ENCODE data around the gene TNFRSF11A.

TNFRSF11A gene

DNA sequence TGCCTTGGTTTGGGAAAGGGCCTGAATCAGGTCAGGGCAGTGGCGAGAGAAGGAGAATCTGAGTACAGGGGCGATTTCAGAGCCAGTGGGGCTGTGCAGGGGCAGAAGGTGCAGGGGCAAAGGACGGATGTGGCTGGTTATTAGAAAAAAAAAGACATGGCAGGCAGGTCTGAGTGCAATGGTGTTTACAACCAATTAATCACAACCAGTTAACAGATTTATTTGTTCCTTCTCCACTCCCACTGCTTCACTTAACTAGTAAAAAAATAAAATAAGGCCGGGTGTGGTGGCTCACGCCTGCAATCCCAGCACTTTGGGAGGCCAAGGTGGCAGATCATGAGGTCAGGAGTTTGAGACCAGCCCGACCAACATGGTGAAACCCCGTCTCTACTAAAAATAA is 5.5 kb downstream of the TNFRSF11A start:
- no peak for TF ChIP-seq ZNF274 (IDR thresholded peaks at IDR 0.05; ENCODE audit: low read depth, low read length)
- no peak overlapping the region for H3K4me3 ChIP-seq (ENCODE audit: low read length)

DNA sequence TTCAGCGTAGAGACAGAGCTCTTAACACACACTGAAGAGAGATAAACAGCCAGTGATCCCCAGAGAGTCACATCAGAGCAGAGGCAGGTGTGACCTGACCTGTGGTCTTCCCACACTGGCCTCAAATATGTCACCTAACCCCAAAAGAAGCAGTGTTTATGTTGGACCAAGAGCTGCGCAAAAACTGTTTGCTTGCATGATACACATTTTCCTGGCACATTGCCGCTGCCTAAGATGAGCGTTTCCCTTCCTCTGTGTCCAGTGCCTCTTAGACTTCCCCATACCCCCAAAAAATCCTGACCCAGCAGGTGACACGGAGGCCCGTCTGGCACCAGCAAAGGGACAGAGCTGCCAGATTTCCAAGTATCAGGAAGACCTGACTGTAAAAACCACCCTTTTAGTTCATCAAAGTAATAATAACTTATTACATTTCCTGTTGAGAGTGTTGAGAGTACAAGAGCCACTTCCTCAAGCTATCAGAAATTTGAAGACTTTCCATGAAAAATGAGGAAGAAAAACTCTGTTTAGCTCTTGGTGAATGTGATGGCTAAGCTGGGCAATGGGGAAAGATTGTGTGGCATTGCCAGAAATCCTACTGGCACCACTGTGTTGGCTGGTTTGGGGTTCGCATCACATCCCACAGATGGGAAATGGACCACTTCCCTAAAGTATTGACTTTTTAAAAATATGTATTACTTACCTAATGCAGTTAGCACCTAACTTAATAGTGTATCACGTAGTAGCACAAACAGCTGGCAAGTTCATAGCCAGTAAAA is 6.7 kb downstream of the TNFRSF11A start:
- TF ChIP-seq ZNF274 (IDR thresholded peaks at IDR 0.05; ENCODE audit: low read depth, low read length) = no peak
- H3K4me3 ChIP-seq (ENCODE audit: low read length) = no peak overlapping the region

- no peak for TF ChIP-seq ZNF274 (IDR thresholded peaks at IDR 0.05; ENCODE audit: low read depth, low read length)
- no peak overlapping the region for H3K4me3 ChIP-seq (ENCODE audit: low read length)
Observed at GRCh38 chr18:62332431-62332830, 7.3 kb downstream of the TNFRSF11A start.

DNA sequence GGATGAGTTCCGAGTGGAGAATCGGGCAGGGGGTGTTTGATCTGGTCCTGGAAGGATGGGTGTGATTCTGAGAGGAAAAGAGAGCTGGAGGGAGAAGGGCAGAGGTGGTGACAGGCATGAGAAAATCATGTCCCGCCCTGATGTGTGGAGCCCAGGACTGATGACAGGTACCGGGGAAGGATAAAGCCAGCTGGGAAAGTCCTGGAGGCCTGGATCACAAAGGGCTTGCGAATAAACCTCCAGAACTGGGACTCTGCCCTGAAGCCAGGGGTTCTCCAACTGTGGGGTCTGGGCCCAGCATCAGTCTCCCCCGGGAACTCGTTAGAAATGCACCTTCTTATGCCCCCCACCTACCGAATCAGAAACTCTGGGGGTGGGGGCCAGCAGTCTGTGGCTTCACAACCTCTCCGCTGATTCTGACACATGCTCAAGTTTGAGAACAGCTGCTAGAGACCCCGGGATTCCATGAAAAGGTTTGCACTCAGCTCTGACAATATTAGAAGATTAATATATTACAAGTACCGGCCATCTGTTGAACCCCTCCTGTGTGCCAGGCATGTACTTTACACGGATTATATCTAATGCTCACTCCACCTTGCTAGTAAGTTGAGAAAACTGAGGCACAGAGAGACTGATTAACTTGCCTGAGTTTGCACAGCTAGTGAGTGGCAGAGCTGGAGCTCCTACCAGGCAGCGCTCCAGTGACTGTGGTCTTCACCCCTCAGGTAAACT is 8.0 kb downstream of the TNFRSF11A start:
- no peak for TF ChIP-seq ZNF274 (IDR thresholded peaks at IDR 0.05; ENCODE audit: low read depth, low read length)
- no peak overlapping the region for H3K4me3 ChIP-seq (ENCODE audit: low read length)

DNA sequence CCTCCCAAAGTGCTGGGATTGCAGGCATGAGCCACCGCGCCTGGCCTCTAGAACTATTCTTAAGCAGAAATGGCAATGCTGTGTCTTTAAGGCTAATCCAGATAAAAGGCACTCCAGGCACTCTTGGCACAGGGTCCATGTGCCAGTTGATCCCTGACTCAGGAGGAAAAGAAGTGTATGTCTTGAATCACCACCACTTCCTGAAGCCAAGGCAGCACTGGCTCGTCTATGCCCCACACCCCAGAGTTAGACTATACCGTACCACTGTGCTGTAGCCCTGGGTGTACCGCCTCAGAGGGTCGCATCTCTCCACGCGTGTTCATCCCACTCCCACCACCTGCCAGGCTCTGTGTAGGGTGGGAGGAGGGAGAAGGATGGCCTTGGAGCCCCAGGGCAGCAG is 9.0 kb downstream of the TNFRSF11A start:
- no peak overlapping the region for H3K4me3 ChIP-seq (ENCODE audit: low read length)
- no peak for TF ChIP-seq ZNF274 (IDR thresholded peaks at IDR 0.05; ENCODE audit: low read depth, low read length)

DNA sequence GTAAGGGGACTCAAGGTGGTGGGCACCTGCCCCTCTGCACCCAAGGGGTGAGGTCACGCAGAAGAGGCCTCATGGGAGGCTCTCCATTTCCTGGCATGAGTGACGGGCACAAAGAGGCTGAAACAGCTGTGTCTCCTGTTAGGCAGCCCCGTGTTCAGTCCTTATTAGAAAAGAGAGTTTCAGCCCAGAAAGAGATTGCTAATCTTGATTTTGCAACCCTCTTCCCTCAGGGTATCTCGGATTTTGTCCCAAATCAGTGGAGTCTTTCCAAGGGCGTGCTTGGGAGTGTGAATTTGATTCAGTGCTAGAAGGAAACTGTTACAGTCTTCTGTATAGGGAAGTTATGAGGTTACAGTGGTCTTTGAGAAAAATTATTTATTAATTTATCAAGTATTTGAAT is 10.4 kb downstream of the TNFRSF11A start:
- no peak for TF ChIP-seq ZNF274 (IDR thresholded peaks at IDR 0.05; ENCODE audit: low read depth, low read length)

GRCh38 chr18:62336618-62337017 is 11.5 kb downstream of the TNFRSF11A start:
- H3K4me3 ChIP-seq (ENCODE audit: low read length) = no peak overlapping the region
- no peak for TF ChIP-seq ZNF274 (IDR thresholded peaks at IDR 0.05; ENCODE audit: low read depth, low read length)

More for the DNA sequence above, 10.4 kb downstream of the TNFRSF11A start:
- H3K4me3 ChIP-seq (ENCODE audit: low read length) = no peak overlapping the region

GRCh38 chr18:62337336-62337735 is 12.2 kb downstream of the TNFRSF11A start:
- no peak for TF ChIP-seq ZNF274 (IDR thresholded peaks at IDR 0.05; ENCODE audit: low read depth, low read length)
- H3K4me3 ChIP-seq (ENCODE audit: low read length) = no peak overlapping the region

DNA sequence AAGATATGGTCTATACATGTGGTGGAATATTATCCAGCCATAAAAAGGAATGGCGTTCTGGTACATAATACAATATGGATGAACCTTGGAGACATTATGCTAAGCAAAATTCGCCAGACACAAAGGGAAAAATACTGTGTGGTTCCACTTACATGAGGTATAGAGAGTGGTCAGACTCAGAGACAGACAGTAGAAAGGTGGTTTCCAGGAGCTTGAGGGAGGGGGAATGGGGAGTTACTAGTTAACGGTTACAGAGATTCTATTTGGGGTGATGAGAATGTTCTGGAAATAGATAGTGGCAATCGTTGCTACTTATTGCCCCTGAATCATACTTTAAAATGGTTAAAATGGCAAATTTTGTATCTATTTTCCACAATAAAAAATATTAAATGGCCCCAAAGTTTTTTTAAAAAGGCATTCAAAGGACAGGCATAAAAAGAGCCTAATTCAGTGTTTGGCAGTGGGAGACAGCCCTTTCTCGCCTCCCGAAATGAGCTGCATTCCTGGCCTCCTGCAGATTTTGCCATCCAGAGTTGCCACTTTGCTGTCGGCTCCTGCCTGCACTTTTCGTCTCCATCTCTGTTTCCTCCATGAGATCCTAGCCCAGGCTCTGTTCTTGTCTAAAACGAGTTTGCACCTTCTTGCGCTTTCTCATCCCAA is 13.5 kb downstream of the TNFRSF11A start:
- H3K4me3 ChIP-seq (ENCODE audit: low read length) = no peak overlapping the region
- no peak for TF ChIP-seq ZNF274 (IDR thresholded peaks at IDR 0.05; ENCODE audit: low read depth, low read length)

GRCh38 chr18:62339106-62339988 is 14.2 kb downstream of the TNFRSF11A start:
- no peak overlapping the region for H3K4me3 ChIP-seq (ENCODE audit: low read length)
- TF ChIP-seq ZNF274 (IDR thresholded peaks at IDR 0.05; ENCODE audit: low read depth, low read length) = no peak

DNA sequence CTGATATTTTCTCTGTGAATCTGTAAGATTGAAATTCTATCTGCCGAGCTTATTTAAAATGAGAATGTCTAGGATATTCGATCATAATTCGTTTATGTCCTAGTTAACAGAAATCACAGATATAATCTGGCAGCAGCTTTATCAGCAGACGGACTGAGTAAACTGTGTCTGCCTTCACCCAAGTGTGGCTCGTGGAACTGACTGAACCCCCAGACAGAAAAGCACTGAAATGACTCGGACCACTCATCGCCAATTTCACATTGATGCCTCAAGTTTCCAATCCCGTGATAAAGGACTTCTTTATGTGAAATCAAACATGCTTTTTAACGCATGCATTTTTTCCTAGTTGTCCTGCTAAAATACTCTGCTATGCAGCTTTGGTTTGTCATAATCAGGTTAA is 15.9 kb downstream of the TNFRSF11A start:
- TF ChIP-seq ZNF274 (IDR thresholded peaks at IDR 0.05; ENCODE audit: low read depth, low read length) = no peak
- H3K4me3 ChIP-seq (ENCODE audit: low read length) = no peak overlapping the region

DNA sequence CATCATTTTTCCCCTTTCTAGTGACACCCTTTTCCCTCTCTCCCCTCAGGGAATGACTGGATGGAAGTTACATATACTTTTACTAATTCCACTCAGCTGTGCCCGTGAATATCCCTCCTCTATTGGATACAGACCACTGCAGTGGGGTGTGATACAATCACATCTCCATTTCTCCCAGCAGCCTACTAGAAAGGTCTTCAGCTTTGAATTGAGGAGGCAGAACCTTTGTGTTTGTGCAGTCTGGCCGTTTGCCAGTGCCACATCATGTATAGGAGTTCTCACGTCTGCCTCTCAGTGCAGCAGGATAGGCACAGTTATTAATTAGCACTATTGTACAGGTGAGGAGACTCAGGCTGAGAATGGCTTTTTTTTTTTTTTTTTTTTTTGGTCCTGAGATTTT is 16.4 kb downstream of the TNFRSF11A start:
- H3K4me3 ChIP-seq (ENCODE audit: low read length) = no peak overlapping the region
- TF ChIP-seq ZNF274 (IDR thresholded peaks at IDR 0.05; ENCODE audit: low read depth, low read length) = no peak

DNA sequence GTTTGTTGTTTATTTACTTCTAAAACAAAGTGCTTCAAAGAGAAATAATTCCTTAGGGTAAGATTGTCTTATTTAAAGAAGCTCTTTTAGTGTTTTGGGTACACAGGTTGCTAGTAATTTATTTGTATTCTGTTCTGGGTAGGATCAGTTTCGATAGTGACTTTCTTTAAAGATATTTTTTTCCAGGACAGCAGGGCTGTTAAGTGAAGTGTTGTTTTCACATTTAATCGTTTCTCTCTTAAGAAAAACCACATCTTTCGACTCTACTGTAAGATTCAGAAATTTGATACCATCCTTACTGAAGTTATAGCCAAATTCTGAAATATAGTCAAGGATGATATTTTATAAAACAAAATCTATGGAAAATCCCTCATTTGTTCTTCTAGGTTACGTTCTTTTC is 17.8 kb downstream of the TNFRSF11A start:
- TF ChIP-seq ZNF274 (IDR thresholded peaks at IDR 0.05; ENCODE audit: low read depth, low read length) = no peak
- no peak overlapping the region for H3K4me3 ChIP-seq (ENCODE audit: low read length)

GRCh38 chr18:62343316-62343715 is 18.2 kb downstream of the TNFRSF11A start:
- H3K4me3 ChIP-seq (ENCODE audit: low read length) = no peak overlapping the region
- no peak for TF ChIP-seq ZNF274 (IDR thresholded peaks at IDR 0.05; ENCODE audit: low read depth, low read length)
